ENCODE results near the gene TBCA. TPM values are rescaled to one million over a fixed set of nuclear protein-coding genes. Genes with fewer than 3 reads are reported as not detected.

Gene TBCA
- total and polyA plus RNA-seq, 8 donors: 40.6 to 138 (median 57.9) TPM

DNA sequence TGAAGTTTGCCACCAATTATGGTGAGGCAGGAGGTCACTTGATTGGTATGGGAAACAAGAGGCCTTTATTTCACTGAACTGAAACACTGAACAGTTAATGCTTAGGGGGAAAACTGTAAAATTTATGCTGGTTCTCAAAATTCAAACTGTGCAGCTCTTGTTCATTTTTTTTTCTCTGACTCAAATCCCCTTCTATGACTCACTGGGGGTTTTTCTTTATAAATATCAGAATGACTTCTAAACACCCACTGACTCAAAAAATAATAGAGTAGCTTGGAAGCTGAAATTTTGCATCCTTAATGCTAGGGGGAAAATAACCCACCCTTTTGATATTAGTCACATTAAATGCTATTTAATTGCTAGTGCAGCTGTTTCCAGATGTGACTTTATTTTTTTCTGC is 113.5 kb downstream of the TBCA start:
- FAIRE-seq (no peak), ATAC-seq (no peak), DNase-seq (no peak)
- Histone ChIP-seq H3K27me3 (no peaks in the 10 kb centered on the region), H3K4me3 (no peak overlapping the region), H3K9me3 (no peaks in the 10 kb centered on the region), H3K27ac (no peak overlapping the region), H3K36me3 (no peaks in the 10 kb centered on the region), H3K4me1 (no peaks in the 10 kb centered on the region)
- intact Hi-C loops (cut with DNase I): no loop called here
- TF ChIP-seq, protein P1, sequence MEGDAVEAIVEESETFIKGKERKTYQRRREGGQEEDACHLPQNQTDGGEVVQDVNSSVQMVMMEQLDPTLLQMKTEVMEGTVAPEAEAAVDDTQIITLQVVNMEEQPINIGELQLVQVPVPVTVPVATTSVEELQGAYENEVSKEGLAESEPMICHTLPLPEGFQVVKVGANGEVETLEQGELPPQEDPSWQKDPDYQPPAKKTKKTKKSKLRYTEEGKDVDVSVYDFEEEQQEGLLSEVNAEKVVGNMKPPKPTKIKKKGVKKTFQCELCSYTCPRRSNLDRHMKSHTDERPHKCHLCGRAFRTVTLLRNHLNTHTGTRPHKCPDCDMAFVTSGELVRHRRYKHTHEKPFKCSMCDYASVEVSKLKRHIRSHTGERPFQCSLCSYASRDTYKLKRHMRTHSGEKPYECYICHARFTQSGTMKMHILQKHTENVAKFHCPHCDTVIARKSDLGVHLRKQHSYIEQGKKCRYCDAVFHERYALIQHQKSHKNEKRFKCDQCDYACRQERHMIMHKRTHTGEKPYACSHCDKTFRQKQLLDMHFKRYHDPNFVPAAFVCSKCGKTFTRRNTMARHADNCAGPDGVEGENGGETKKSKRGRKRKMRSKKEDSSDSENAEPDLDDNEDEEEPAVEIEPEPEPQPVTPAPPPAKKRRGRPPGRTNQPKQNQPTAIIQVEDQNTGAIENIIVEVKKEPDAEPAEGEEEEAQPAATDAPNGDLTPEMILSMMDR (IDR thresholded peaks at IDR 0.05): no peak

DNA sequence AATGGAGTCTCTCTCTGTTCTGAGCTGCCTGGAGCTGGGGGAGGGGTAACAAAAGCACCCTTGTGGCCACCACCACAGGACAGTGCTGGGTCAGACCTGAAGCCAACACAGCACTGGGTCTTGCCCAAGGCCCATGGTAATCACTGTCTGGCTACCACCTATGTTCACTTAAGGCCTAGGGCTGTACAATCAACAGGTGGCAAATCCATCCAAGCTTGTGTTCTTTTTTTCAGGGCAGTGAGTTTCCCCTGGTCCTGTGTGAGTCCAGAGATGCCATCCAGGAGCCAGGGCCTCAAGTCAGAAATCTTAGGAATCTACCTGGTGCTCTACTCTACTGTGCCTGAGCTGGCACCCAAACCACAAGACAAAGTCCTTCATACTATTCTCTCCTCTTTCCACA is 117.5 kb downstream of the TBCA start:
- ATAC-seq (no peak), DNase-seq (no peak), FAIRE-seq (no peak)
- H3K27ac ChIP-seq: no peak overlapping the region
- H3K36me3 ChIP-seq: no peaks in the 10 kb centered on the region
- no peaks in the 10 kb centered on the region for H3K27me3 ChIP-seq
- no peak overlapping the region for H3K4me3 ChIP-seq
- H3K4me1 ChIP-seq: no peaks in the 10 kb centered on the region
- TF ChIP-seq, protein P1 (IDR thresholded peaks at IDR 0.05): no peak
- no peaks in the 10 kb centered on the region for H3K9me3 ChIP-seq
- intact Hi-C loops (cut with DNase I): no loop called here

DNA sequence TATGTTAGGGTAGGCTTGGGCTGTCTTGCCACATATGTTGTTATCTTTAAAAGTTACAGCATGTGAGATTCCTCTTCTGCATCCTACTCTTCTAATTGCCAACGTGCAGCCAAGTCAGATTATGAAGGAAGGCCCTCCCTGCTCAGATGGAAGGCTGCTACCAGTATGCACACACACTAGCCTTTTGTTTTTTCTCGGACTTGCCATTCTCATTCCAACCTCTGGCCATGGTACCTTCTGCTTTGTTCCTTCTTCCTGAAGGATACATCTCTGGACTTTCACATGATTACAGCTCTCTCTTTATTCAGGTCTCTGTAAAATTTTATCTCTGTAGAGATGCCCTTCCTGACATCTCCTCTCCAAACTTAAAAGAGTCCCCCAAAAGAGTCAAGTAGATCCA is 124.8 kb downstream of the TBCA start:
- TF ChIP-seq, protein P1 (IDR thresholded peaks at IDR 0.05): no peak
- 21 to 22% methylated on average over 2 of the region's 2 CpGs for WGBS, 2 donors
- ATAC-seq: no peak
- H3K4me3 ChIP-seq: no peak overlapping the region
- no peak for DNase-seq
- intact Hi-C loops (cut with DNase I): no loop called here
- no peak for FAIRE-seq
- no peaks in the 10 kb centered on the region for H3K9me3 ChIP-seq
- H3K27me3 ChIP-seq: no peaks in the 10 kb centered on the region
- no peaks in the 10 kb centered on the region for H3K4me1 ChIP-seq
- H3K27ac ChIP-seq: no peak overlapping the region
- H3K36me3 ChIP-seq: no peaks in the 10 kb centered on the region

DNA sequence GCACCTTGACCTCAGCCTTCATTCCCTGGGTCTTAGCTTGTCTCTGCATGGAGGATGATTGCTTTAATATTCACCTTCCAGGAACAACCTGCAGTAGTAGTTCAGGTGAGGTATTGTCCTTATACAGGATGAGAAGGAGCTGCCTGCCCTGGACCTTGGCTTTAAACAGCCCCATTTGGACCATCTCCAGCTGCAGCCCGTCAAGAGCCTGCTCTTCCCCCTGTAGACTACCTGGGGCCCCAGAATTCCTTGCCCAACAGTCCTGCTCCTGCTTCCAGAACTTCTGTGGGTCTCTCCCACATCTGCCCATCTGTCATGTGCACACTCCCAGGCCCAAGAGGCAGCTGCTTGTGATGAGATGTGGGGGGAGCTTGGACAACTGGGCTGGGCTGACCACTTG is 125.5 kb downstream of the TBCA start:
- Histone ChIP-seq H3K4me1 (no peaks in the 10 kb centered on the region), H3K27ac (no peak overlapping the region), H3K9me3 (no peaks in the 10 kb centered on the region), H3K27me3 (no peaks in the 10 kb centered on the region), H3K4me3 (no peak overlapping the region), H3K36me3 (no peaks in the 10 kb centered on the region)
- DNase-seq (no peak), ATAC-seq (no peak), FAIRE-seq (no peak)
- 30 to 46% methylated on average over 1 of the region's 1 CpG for WGBS, 2 donors
- intact Hi-C loops (cut with DNase I): no loop called here
- TF ChIP-seq, protein P1 (IDR thresholded peaks at IDR 0.05): no peak

DNA sequence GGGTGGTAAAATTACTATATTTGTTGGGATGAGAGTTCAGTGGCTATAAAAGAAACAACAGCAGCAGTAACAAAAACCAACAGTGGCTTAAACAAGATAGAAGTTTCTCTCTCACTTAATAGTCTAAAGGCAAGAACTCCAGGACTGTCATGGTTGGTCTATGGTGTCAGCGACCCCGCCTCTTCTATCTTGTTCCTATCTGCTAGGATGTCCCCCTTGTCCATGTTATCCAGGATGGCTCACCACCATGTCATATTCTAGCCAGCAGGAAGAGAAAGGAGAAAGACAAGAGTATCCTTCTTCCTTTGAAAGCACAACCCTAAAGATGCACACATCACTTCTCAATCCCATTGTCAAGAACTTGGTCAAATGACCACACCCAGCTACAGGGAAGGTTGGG is 126.4 kb downstream of the TBCA start:
- Histone ChIP-seq H3K36me3 (no peaks in the 10 kb centered on the region), H3K9me3 (no peaks in the 10 kb centered on the region), H3K27ac (no peak overlapping the region), H3K4me1 (peaks cover 0 to under 1% (median 0%) of the 10 kb centered on the region in 3 donors), H3K4me3 (no peak overlapping the region), H3K27me3 (peaks cover 0 to under 1% (median 0%) of the 10 kb centered on the region in 4 donors)
- WGBS, 2 donors: 79 to 91% methylated on average over 2 of the region's 2 CpGs
- ATAC-seq: no peak
- no peak for DNase-seq
- no peak for FAIRE-seq
- intact Hi-C loops (cut with DNase I): no loop called here
- TF ChIP-seq, protein P1 (IDR thresholded peaks at IDR 0.05): no peak
